ENCODE data around the gene AURKB.
A peak's percentile ranks its signal among the peaks of the same experiment; 100 is the strongest.
"Not testable (repeated sequence)": the region's sequence is repeated elsewhere in the genome, so short reads cannot be mapped to it uniquely, and the experiment has no call there.

AURKB gene

GRCh38 chr17:8187517-8188262 lies 22.7 kb downstream of the AURKB start:
- DNase-seq = peak; percentile 97 to 98

DNA sequence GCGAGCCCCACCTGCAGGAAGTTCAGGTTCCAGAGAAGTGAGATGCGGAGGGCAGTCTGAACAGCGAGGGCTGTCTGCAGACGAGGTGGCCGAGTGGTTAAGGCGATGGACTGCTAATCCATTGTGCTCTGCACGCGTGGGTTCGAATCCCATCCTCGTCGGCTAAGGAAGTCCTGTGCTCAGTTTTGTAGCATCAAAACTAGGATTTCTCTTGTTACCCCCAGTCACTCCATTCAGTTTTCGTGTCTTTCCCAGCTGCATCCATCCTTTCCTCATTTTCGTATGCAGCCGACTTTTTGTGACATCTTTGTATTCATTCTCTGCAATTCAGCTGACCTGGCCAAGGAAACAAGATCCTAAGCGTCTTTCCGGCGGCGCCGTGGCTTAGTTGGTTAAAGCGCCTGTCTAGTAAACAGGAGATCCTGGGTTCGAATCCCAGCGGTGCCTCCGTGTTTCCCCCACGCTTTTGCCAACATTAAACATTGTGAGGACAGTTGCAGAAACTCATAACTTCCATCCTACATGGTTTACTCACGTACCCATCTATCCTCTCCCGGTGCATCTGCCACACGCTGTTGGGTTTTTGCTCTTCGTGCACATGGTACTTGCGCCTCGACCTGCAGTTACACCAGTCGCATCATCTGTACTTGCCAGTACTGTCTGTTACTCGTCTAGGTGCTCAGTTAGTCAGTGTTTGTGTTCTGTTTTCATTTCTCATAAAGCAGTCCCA lies 23.4 kb downstream of the AURKB start:
- DNase-seq = peak; percentile 89 to 91

GRCh38 chr17:8186446-8186786 lies 24.0 kb downstream of the AURKB start:
- DNase-seq = no peak

GRCh38 chr17:8185582-8186445 lies 24.6 kb downstream of the AURKB start:
- peak; percentile 78 to 81 for DNase-seq

DNA sequence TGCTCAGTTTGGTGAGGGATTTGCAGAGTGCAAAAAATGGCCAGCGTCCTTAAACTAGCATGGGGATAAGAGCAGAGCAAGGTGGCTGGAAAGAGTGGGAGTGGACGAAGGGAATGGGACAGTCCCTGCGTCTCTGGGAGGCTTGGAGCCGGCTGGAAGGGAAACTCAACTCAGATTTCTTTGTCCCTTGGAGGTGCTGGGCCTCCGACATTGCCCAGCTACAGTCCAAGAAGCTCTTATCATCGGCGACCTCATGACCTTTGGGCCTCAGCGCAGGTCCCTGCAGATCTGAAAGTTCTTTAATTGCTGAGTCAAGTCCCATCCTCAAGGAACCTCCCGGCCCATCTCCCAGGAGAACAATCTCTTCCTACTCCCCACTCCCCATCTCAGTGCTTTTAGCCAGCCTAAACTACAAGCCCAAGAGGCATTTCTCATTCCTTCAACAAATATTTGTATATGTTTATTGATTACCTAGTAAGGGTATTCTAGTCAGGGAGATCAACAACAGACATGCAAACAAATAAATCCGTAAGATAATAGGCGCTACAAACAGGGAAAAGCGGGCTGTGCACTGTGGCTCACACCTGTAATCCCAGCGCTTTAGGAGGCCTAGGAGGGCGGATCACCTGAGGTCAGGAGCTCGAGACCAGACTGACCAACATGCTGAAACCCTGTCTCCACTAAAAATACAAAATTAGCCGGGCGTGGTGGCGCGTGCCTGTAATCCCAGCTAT lies 33.2 kb downstream of the AURKB start:
- no peak for DNase-seq

DNA sequence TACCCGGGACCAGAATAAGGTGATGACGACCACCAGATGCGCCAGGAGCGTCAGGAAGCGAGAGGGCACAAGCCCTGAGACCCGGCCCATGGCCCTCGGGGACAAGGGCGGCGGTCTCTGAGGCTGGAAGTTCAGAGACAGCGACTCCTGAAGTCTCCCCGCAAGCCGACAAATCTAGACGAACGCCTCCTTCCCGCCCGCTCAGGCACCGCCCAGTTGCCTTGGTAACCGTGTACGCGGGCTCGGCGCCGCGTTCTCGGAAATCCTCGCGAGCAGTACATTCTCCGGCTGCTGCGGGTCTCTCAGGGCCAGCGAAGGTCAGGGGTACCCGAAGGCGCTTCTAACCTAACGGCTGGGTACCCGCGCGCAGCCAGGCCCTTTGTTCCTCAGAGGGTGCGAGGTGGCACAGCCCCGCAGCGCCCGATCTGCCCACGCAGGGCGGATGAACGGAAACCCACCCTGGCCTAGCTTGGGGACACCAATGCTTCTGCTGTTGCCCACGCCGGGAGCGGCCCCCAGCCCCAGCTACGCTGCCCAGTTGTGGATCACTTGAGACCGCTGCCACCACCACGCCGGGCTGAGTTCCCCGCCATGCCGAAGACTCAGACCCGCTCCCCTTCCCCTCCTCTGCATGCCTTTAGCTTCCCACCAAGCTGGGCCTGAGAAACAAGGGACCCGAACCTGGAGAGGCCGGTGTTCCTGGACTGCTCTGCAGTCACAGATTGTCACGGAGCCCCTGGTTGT lies 34.0 kb downstream of the AURKB start, which contains the start of gene TMEM107:
Gene TMEM107 (minus strand): TSS at position 184 of the 744 bp plus-strand sequence. CDS start 94 bp downstream, at position 90.
- peak; percentile 84 to 91 for DNase-seq

DNA sequence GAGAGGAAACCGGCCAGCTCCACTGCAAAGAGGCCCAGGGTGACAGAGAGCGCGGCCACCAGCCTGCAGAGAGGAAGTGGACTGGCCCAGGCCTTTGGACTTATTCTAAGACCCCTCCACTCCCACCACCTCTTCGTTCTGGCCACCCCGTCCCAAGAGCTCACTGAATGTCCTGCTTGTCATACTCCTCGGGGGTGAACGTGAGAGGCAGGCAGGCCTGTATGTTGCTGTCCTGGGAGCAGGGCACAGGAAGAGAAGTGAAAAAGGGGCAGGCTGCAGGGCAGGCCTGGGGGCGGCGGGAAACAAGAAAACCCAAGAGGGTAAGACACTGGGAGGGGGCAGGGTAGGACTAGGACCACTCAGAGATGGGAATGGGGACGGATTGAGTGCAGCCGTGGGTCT lies 34.6 kb downstream of the AURKB start:
- DNase-seq = peak; percentile 11 to 48

- DNase-seq = no peak
Measured at GRCh38 chr17:8173871-8174322, 36.5 kb downstream of the AURKB start.

GRCh38 chr17:8173056-8173870 lies 37.1 kb downstream of the AURKB start:
- peak; percentile 94 to 98 for DNase-seq

GRCh38 chr17:8170186-8170585 lies 40.2 kb downstream of the AURKB start:
- not testable (repeated sequence) for DNase-seq

DNA sequence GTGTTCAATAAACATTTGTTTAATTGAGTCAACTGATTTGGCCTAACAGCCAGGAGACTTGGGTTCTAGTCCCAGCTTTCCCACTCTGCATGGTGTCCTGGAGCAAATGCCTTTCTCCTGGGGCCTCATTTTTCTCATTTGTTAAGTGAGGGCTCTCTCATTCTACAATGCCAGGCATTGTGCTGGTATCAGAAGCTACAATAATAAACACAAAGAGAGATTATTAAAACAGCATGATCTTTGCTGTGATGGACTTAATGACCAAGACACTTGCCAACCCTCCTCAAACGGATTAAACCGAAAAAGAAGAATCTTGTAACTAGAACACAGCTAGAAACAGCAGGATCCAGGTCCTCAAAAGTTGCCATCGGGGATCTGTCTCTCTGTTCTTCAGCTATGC lies 42.8 kb downstream of the AURKB start:
- no peak for DNase-seq

DNA sequence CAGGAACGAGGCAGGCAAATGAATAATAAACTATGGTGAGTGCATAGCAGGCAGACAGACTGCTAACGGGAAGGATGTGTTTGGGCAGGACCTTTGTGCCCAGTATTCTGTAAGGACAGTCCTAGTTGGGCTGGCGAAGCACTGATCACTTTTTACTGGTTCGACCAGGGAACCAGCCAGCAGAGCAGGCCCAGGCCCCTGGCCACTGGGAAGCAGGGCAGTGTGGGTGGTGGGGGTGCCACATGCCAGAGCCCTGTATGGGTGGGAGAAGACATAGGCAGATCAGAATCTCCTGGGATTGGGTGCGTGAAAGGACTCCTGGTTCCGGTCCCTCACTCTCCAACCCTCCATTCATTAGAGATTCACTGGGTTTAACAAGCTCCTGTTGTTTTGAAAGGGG lies 43.6 kb downstream of the AURKB start:
- no peak for DNase-seq

DNA sequence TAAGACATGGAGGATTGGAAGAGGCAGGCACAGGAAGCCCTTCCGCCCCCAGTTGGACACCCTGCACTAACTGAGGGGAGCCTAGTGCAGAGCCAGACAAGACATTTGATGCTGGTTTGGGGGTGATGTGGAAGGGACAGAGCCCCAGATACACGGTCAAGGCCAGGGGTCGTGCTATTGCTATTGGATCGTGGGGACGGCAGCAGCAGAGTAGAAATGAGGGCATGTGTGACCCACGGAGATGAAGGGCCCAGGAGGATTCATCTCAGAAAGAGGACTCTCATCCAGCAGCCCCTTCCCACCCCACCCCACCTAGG lies 45.6 kb downstream of the AURKB start:
- no peak for DNase-seq

DNA sequence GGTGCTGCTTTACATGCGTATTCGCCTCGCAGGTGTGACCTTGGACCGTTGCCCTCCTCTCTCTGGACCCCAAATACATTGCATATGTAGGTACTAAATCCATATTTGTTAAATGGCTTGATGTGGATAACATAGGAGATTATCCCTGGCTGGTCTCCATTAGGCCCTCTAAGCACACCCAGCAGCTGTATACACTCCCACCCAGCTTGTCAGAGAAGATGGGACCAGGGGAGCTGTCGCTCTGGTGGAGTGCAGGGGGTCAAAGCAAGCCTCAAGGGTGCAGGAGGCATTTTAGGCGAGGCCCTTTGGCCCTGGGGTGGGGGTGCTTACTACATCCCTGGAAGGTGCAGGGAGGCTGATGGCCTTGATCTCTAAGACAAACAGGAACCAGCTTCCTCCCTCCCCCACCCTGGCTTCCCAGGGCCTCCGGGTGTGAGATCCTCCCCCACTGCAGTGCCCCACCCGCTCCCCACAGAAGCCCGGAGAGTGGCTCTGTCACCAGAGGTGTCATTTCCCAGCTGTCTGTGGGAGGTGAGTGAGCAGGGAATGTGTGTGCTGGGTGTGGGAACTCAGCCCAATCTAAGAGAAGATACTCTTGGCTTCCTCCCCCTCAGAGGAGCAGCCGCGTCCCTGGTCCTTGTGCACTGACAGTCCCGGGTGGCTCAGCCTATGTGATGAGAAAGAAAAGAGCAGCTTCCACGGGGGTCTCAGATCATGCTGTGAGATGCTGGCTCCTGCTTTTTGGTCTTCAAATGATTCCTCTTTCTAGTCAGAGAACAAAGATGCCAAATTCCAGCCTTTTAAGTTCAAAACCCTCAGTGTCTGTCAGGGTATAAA lies 46.2 kb downstream of the AURKB start:
- DNase-seq = peak; percentile 74 to 86

DNA sequence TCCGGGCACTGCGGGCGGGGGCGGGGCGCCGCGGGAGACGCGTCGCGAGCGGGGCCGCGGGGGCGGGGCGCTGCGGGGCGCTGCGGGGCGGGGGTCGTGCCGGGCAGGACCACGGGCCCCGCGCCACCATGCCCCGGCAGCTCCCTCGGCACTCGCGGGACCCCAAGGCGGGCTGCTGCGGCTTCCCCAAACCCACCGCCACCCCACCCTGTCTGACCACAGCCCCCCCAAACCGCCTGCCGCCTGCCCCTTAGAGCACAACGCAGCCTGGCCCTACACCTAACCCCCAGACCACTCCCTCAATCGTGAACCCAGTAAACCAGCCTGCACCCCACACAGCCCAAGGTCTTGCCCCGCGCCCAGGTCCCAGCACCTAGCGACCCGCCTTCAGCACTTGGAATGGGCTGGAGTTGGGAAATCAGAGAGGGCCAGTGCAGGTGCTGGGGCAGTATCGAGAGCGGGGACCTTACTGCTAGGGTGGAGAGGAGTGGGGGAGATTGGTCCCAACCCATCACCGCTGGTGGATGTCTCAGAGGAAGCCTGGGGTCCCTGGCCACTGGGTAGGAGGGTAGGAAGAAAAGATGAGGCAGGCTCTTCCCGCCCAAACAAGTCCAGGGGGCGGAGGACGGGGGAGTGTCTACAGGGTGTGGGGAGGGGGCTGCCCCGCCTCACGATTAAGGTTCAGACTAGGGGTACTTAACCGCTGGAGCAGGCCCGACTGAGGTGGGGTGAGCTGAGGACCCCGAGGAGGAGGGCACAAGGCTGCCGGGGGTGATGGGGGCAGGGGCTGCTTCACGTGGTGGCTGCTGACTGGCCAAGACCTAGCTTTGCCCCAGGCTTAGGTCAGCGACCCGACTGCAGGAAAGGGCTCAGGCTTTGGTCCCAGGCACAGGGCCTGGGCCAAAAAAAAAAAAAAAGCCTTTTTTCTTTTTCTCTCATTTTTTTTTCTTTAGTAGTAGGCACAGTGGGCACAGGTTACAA lies 47.1 kb downstream of the AURKB start:
- DNase-seq = no peak

DNA sequence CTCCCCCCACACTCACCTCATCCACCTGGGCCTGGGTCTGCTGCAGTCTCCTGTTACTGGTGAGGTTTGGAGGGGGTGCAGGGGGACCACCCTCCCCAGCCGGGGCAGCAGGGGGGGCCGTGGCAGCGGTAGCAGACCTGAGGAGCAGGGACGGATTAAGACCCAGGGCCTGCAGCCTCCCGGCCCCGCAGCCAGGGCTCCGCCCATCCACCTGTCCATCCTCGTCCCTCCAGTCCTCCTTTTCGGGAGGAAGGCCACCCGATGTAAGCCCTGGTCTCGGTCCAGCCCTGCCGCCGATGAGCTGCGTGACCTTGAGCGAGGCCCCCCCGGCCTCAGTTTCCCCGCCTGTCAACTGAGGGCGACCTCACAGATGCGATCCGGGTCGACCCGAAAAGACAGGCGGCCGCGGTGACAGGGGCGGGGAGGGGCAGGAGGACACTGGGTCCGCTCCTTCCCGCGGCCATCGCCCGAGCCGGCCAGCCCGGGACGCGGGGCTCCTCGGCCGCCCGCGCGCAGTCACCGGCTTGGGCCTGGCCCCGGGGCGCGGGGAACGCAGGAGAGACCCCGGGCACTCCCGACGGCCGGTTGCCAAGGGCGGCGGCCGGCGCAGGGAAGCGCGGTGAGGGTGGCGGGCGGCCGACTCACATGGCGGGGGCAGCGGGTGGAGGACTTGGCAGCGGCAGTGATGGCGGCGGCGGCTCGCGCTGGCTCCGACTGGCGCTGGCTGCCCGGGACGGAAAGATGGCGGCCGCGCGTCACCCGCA lies 48.0 kb downstream of the AURKB start, which contains the start of gene VAMP2:
Gene VAMP2 (minus strand): TSS at position 716 of the 764 bp plus-strand sequence. CDS start 69 bp downstream, at position 647.
- DNase-seq = peak; percentile 63 to 78
